KMS-11 (cell line): ENCODE measurements around the gene RASGRP2.

Source experiments
- H2AFZ ChIP-seq: fragments of 200-600 bp; sonication (generic); 2 replicates; pipeline ENCODE4 v1.6.1; 2016; ENCODE audit warnings: antibody characterized with exemption, mixed run types, low read depth
- H3K27ac ChIP-seq: fragments of 200-600 bp; sonication (generic); 2 replicates; pipeline ENCODE4 v1.6.1; 2016; ENCODE audit warnings: mild to moderate bottlenecking, mixed run types
- H3K27me3 ChIP-seq: fragments of 200-600 bp; sonication (generic); 2 replicates; pipeline ENCODE4 v1.6.1; 2017; ENCODE audit warnings: mild to moderate bottlenecking, low read depth, mixed run types, moderate library complexity; ENCODE audit not compliant: insufficient read depth
- H3K36me3 ChIP-seq: fragments of 200-600 bp; sonication (generic); 2 replicates; pipeline ENCODE4 v1.6.1; 2017; ENCODE audit warnings: mild to moderate bottlenecking, mixed run types; ENCODE audit not compliant: insufficient read depth
- H3K4me1 ChIP-seq: fragments of 200-600 bp; sonication (generic); 2 replicates; pipeline ENCODE4 v1.6.1; 2016; ENCODE audit warnings: mild to moderate bottlenecking, low read depth, mixed run types; ENCODE audit not compliant: poor library complexity, severe bottlenecking
- H3K4me2 ChIP-seq: fragments of 200-600 bp; sonication (generic); 2 replicates; pipeline ENCODE4 v1.7.0; 2016; ENCODE audit warnings: mild to moderate bottlenecking, mixed run types
- H3K4me3 ChIP-seq: fragments of 200-600 bp; sonication (generic); IDR thresholded peaks from 2 replicates; pipeline ENCODE4 v1.6.1; 2017; ENCODE audit warnings: low read depth, low read length, mixed read lengths; ENCODE audit not compliant: insufficient read depth
- H3K79me2 ChIP-seq: fragments of 200-600 bp; sonication (generic); 2 replicates; pipeline ENCODE4 v1.6.1; 2016; ENCODE audit warnings: low read depth, mixed run types; ENCODE audit not compliant: insufficient read depth
- H3K9ac ChIP-seq: fragments of 200-600 bp; sonication (generic); 2 replicates; pipeline ENCODE4 v1.6.1; 2016; ENCODE audit warnings: mild to moderate bottlenecking, mixed run types
- H4K20me1 ChIP-seq: fragments of 200-600 bp; sonication (generic); 2 replicates; pipeline ENCODE4 v1.6.1; 2016; ENCODE audit warnings: mild to moderate bottlenecking, mixed run types; ENCODE audit not compliant: insufficient read depth
- CTCF ChIP-seq: fragments of 200-600 bp; sonication (generic); conservative IDR thresholded peaks from 2 replicates; pipeline ENCODE4 v1.6.1; 2017; ENCODE audit warnings: low read depth, mild to moderate bottlenecking, antibody characterized with exemption, low read length, moderate library complexity, mixed read lengths

RASGRP2 gene

GRCh38 chr11:64734811-64735724 lies 8.9 kb downstream of the RASGRP2 start:
- no peak overlapping the region for H3K9ac ChIP-seq

GRCh38 chr11:64731601-64732000 lies 12.3 kb downstream of the RASGRP2 start:
- Histone ChIP-seq H3K4me1 (no peaks in the 10 kb centered on the region), H3K4me2 (no peak overlapping the region), H3K79me2 (no peaks in the 10 kb centered on the region), H4K20me1 (no peaks in the 10 kb centered on the region), H2AFZ (no peak overlapping the region), H3K27me3 (peaks cover 83% of the 10 kb centered on the region), H3K9ac (no peak overlapping the region), H3K36me3 (no peaks in the 10 kb centered on the region), H3K4me3 (no peak overlapping the region), H3K27ac (no peak overlapping the region)
- TF ChIP-seq CTCF = no peak

More at GRCh38 chr11:64734811-64735724, 8.9 kb downstream of the RASGRP2 start:
- no peak overlapping the region for H2AFZ ChIP-seq
- H3K4me2 ChIP-seq = no peak overlapping the region
- H3K4me1 ChIP-seq = no peaks in the 10 kb centered on the region
- no peaks in the 10 kb centered on the region for H3K36me3 ChIP-seq
- no peak overlapping the region for H3K27ac ChIP-seq
- H3K27me3 ChIP-seq = peaks cover 86% of the 10 kb centered on the region
- no peak overlapping the region for H3K4me3 ChIP-seq
- no peak for TF ChIP-seq CTCF
- H3K79me2 ChIP-seq = no peaks in the 10 kb centered on the region
- no peaks in the 10 kb centered on the region for H4K20me1 ChIP-seq

GRCh38 chr11:64729851-64730382 lies 14.0 kb downstream of the RASGRP2 start:
- no peak for TF ChIP-seq CTCF
- no peak overlapping the region for H3K4me3 ChIP-seq
- no peaks in the 10 kb centered on the region for H3K36me3 ChIP-seq
- H3K27ac ChIP-seq = no peak overlapping the region
- H3K4me2 ChIP-seq = no peak overlapping the region
- no peak overlapping the region for H3K9ac ChIP-seq
- peaks cover 79% of the 10 kb centered on the region for H3K27me3 ChIP-seq
- no peaks in the 10 kb centered on the region for H3K4me1 ChIP-seq
- H4K20me1 ChIP-seq = no peaks in the 10 kb centered on the region
- no peak overlapping the region for H2AFZ ChIP-seq
- no peaks in the 10 kb centered on the region for H3K79me2 ChIP-seq

- H3K9ac ChIP-seq = no peak overlapping the region
- no peaks in the 10 kb centered on the region for H3K79me2 ChIP-seq
- H2AFZ ChIP-seq = no peak overlapping the region
- H3K4me2 ChIP-seq = no peak overlapping the region
- H3K36me3 ChIP-seq = no peaks in the 10 kb centered on the region
- peaks cover 76% of the 10 kb centered on the region for H3K27me3 ChIP-seq
- no peaks in the 10 kb centered on the region for H4K20me1 ChIP-seq
- H3K4me1 ChIP-seq = peaks cover 4% of the 10 kb centered on the region
- H3K27ac ChIP-seq = no peak overlapping the region
- TF ChIP-seq CTCF = no peak
- no peak overlapping the region for H3K4me3 ChIP-seq
These were observed 15.1 kb downstream of the RASGRP2 start for GRCh38 chr11:64728757-64729365.
